HG03108 (cell line): ENCODE measurements around the gene KLF1.

Source experiments
- ATAC-seq: cut with Tn5 transposase; IDR thresholded peaks from one replicate; pipeline ENCODE4 v1.9.1; 2021; ENCODE audit warnings: moderate library complexity; ENCODE audit not compliant: unreplicated experiment

KLF1 gene

DNA sequence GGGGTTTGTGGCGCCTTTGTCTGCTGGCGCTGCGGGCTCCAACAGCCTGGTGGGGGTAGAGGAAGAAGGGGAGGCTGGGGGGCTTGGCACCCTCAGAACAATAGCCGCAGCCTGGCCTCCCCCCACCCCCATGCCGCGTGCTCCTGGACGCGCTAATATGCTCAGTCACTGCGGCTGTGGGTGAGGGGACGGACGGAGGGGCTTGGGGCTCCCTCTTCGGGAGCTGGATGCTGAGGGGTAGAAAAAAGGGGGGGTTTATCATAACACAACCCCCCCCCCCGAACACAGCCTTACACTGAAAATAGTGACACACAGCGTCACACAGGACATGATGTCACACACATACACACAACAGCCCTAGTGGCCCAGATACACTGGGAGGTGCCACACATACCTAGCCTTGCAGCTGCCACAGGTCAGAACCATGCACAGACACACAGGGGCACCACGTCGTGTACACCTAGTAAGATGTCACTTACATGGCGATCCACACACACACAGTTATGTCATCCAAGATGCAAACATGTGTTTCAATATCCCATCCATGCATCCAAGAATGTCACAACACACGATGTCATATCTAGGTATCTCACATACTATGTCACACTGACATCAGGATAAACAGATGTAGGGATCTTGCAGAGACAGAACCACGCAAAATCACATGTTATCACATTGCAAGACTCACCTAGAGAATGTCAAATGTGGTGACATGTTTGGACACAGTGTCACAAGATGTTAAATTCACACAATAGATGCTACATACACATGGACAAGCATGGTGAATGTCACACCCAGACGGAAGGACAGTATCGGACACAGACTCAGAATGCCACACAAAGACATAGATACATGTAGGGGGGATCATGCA is 47.9 kb downstream of the KLF1 start:
- ATAC-seq, result no peak

DNA sequence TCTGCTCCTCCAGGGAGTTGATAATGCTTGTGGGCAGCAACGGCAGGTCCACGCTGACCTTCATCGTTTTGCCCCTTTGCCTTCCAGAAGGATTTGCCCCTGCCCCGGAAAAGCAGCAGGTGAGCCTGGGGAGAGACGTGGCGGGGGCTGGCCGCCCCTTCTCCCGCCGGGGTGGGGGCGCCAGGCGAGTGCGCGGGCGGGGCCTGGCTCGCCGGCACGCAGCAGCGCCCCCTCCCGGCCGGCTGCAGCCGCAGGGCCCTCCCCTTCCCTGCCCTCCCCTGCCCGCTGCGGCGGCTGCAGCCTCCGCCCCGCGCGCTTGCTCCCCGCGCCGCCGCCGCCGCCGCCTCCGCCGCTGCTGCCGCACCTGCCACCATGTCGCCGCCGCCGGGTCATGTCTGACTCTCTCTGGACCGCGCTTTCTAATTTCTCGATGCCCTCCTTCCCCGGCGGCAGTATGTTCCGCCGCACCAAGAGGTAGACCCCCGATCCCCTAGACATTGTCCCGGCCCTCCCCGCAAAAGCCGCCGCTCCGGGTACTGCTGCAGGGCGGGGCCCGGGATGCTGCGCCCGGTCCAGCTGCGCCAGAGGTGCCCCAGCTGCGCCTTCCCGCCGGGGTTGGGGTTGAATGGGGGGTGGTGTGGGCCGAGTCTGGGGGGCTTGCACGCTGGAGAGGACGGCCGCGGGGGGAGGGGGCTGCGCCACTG is 48.7 kb downstream of the KLF1 start, which contains the start of gene MAST1:
TSS of gene MAST1 (plus strand) at position 334 of the 704 bp plus-strand sequence. CDS start at position 392, 58 bp downstream.
- ATAC-seq, result no peak

DNA sequence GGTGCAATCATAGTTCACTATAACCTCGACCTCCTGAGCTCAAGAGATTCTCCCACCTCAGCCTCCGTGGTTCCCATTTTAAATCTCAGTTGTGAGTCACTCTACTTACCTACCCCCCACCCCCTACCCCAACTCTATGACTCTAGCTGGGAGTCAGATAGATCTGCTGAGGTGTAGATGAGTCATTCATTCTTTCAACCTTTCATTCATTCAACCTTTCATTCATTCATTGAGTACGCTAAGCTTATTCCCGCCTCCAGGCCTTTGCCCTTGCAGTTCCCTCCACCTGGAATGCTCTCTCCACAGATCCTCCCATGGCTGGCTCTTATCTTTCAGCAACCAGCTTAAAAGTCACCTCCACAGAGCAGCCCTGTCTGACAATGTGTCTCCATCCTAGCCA is 49.8 kb downstream of the KLF1 start:
- no peak for ATAC-seq

DNA sequence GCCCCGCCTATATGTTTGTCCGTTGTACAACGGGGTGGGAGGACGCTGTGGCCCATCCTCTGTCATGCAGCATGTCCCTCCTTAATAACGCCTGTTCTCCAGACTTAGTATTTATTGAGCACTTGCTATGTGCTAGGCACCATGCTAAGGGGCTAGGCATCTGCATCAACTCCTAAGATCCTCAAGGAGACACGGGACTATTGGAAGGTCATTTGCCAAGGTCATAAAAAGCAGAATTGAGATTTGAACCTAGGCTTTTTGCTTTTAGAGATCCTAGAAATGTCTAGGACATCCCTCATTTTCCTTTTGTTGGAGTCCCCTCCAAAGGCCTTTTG is 50.5 kb downstream of the KLF1 start:
- ATAC-seq, result no peak

DNA sequence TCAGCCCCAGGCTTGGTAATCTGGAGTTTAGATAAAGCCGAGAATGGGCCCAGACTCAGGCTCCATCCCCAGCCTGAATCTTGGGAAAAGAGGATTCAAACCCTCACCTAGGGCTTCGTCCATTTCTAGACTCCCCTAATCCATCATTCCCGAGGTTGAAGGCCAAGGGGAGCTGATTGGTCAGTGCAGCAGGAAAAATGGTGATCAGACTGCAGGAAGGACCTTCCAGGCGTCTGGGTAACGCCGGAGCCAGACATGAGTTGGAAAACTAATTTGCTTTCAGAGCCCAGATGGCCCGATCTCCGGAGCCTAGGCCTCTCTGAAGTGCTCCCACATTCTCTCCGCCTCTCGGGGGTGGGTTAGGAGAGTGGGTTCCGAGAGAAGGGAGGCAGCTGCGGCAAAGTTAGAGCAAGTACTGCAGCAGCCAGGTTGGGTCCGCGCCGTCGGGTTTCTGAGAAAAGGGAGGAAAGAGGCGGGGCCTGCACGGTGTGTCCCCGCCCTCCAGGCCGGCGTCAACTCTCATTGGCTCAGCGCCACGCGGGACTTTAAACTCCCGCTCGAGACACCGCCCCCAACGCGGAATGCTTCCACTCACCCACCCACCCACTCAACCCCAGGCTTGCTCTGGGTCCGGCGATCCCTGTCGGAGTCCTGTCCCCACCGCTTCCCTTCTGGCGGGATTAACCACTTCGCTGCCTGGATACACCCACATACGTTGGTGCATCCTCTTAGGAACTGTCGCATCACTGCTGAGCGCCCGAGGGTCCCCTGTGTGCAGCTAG is 51.8 kb downstream of the KLF1 start:
- no peak for ATAC-seq

DNA sequence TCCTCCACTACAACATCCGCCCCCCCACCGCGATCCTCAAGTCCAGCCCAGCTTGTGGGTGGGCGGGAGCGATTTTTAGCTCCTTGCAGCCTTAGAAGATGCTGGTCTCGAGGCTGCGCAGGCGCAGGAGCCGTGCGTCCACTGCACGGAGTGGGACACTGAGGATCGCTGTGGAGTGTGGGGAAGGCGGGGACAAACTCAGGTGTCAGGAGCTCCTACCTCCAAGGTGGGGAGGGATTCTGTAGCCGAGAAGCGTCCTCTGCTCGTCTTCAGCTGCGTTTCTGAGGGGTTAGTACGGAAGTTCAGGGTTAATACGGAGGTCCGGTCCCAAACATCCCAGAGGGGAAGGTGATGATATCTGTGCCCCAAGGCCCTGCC is 52.4 kb downstream of the KLF1 start, which contains the start of gene RTBDN:
TSS of gene RTBDN (minus strand) at position 14 of the 378 bp plus-strand sequence. CDS start 4,600 bp downstream, outside the sequence.
- no peak for ATAC-seq
